A549 treated with CpdA at 1 μM for 4 hours (cell line): ENCODE results near the gene DEFB123. TPM values are rescaled to one million over a fixed set of nuclear protein-coding genes. Genes with fewer than 3 reads are reported as not detected.

Source experiments
- total RNA-seq: library from RNA; stranded (reverse); fragments of 200-300 nt; extraction: Qiagen RNA extraction; gene quantifications from 5 replicates; pipeline ENCODE4 v1.2.3, GENCODE V29; 2022; ENCODE audit warnings: low read depth

DEFB123 gene, protein sequence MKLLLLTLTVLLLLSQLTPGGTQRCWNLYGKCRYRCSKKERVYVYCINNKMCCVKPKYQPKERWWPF
- total RNA-seq, result not detected in 5 replicates

DNA sequence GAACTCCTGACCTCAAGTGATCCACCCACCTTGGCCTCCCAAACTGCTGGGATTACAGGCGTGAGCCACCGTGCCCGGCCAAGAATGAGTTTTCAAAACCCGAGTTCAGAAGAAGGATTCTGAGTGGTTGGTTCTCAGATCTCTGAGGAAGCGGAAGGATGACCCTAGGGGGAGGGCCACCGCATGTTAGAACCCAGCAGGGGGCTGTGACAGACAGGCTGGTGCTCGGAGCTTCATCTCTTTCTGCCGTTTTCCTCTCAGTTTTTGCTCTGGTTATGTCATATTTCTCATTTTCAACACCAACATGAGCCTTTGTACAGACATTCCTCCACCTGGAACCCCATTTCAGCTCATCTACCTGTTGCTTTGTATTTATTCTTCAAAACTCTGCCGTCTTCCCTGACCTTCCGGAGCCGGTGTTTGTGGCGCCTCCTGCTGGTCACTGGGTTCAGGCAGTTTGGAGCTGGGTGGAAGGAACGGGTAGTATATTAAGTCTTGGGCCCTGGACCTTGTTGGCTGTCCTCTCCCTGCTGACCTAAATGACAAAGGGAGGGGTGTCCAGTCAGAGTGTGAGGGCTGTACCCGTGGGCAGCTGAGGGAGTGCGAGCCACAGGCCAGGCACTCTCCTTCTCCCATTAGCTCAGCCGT is at the start of gene DEFB123:
Gene DEFB123, plus strand, starts transcription at position 621 of the 648 bp plus-strand sequence. CDS start 67 bp downstream, outside the sequence.

DNA sequence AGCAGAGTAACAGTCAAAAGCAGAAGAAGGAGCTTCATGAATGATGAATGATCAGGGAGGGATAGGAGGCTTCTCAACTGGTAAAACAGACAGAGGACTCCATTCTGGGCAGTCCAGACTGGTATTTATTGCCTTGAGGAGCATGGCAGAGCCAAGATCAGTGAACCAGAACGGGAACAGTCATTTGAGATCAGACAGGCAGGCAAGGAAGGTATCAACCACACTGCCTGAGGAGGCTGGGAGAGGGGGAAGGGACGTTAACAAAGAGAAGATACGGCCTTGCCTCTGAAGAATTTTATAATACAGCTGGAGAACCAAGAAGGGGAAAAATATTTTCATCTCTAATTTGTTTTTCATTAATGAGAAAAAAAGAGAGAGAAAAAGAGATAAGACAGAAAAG is 34.3 kb upstream of the DEFB123 start, which contains the start of gene DEFB121:
Gene DEFB121, minus strand, starts transcription at position 101 of the 400 bp plus-strand sequence. Its CDS starts 63 bp downstream, at position 38.

GRCh38 chr20:31474758-31475427 is 34.5 kb downstream of the DEFB123 start, which contains the start of the genes DEFB124 and REM1:
Gene DEFB124 (minus strand): TSS chr20:31475127. CDS start chr20:31473013, 2,114 bp downstream.
Gene REM1 (plus strand): TSS chr20:31475288. CDS start chr20:31476446, 1,158 bp downstream.

Other genes with a start within 250 kb of the DEFB123 start
- not detected in 5 replicates for gene DEFB115, start 183.0 kb upstream of the DEFB123 start, total RNA-seq
- gene DEFB116, start 132.0 kb upstream of the DEFB123 start, total RNA-seq, result not detected in 5 replicates
- gene DEFB118, start 72.0 kb upstream of the DEFB123 start, total RNA-seq, result not detected in 5 replicates
- not detected in 5 replicates for gene DEFB119, start 50.0 kb upstream of the DEFB123 start, total RNA-seq
- gene DEFB121, start 34.4 kb upstream of the DEFB123 start, total RNA-seq, result not detected in 5 replicates
- not detected in 5 replicates for gene DEFB124, start 34.5 kb downstream of the DEFB123 start, total RNA-seq
- 0.09 to 0.13 TPM (median 0.10 TPM) in 3 of 5 replicates, not detected in the others for gene REM1, start 34.7 kb downstream of the DEFB123 start, total RNA-seq
- 190 to 266 TPM (median 248 TPM) in 5 replicates for gene HM13, start 73.8 kb downstream of the DEFB123 start, total RNA-seq
- gene ID1, start 164.7 kb downstream of the DEFB123 start, total RNA-seq, result 155 to 284 TPM (median 194 TPM) in 5 replicates
- gene COX4I2, start 197.3 kb downstream of the DEFB123 start, total RNA-seq, result not detected in 5 replicates